Psoas muscle (tissue), 8 donors: ENCODE measurements around the gene NOLC1. TPM values are rescaled to one million over a fixed set of nuclear protein-coding genes. Genes with fewer than 3 reads are reported as not detected.
A peak's percentile ranks its signal among the peaks of the same experiment; 100 is the strongest.

Experiments
- ATAC-seq, 4 donors: fragments of 200-7000 bp; cut with Tn5 transposase; one replicate each; pipeline ENCODE4 v1.9.1; 2020; ENCODE audit warnings: moderate library complexity in 3 of 4, mild to moderate bottlenecking in 2 of 4
- DNase-seq, 2 donors: peaks; one replicate each; pipeline ENCODE4 v3.0.0-alpha.2; 2020
- H3K27ac ChIP-seq: fragments of 200-600 bp; one replicate; pipeline ENCODE4 v1.8.0; 2022
- H3K27me3 ChIP-seq, 3 donors: fragments of 200-600 bp in 1 of 3; one replicate each; pipeline versions ENCODE4 v1.6.1 to v1.8.0; 2013 to 2022; ENCODE audit warnings: low read length in 2 of 3, mild to moderate bottlenecking in 2 of 3, moderate library complexity in 1 of 3; ENCODE audit not compliant: insufficient read depth in 3 of 3
- H3K36me3 ChIP-seq, 2 donors: fragments of 200-600 bp in 1 of 2; one replicate each; pipeline versions ENCODE4 v1.6.1 to v1.8.0; 2013 to 2022; ENCODE audit warnings: low read depth in 1 of 2, mild to moderate bottlenecking in 1 of 2, moderate library complexity in 1 of 2; ENCODE audit not compliant: insufficient read depth in 1 of 2
- H3K4me1 ChIP-seq: fragments of 200-600 bp; one replicate; pipeline ENCODE4 v1.8.0; 2022
- H3K4me3 ChIP-seq: fragments of 200-600 bp; one replicate; pipeline ENCODE4 v1.8.0; 2022; ENCODE audit warnings: mild to moderate bottlenecking
- H3K9me3 ChIP-seq: fragments of 200-600 bp; one replicate; pipeline ENCODE4 v1.8.0; 2022
- CTCF ChIP-seq: fragments of 200-600 bp; IDR thresholded peaks from one replicate; pipeline ENCODE4 v1.8.0; 2022; ENCODE audit warnings: antibody characterized with exemption
- WGBS, 3 donors: extraction: QIAGEN DNeasy Blood & Tissue Kit; methylation state at CpG; one replicate each; pipeline versions ENCODE4 v1.1.6 to v1.1.7; 2013; 5-methylcytosine and 5-hydroxymethylcytosine counted together
- intact Hi-C, 2 donors: fragments of 100-400 bp; cut with DNase I; formaldehyde crosslinking; loops; one replicate each; pipeline versions ENCODE4 v1.11.0 to v1.14.2; 2022
- polyA plus RNA-seq, 3 donors: library from polyadenylated mRNA; stranded (reverse); fragments of 200-250 nt; gene quantifications; one replicate each; pipeline ENCODE4 v1.2.3, GENCODE V29; 2013
- total RNA-seq, 4 donors: library from RNA; stranded (reverse); fragmentation: NEBNext Ultra II Directional in 2 of 4; extraction: Animal tissue kit (Norgen Biotek cat#: 25700) in 2 of 4; gene quantifications; one replicate each; pipeline versions ENCODE4 v1.2.1 to v1.2.4, GENCODE V29; 2021 to 2023
- donor health status: healthy with polysubstance abuse.
- donor health status: DM: no; HTN: no; CAD: no; lungs with moderate emphysema.
- donor health status: Bipolar disorder and iron deficiency.
- donor health status: healthy.
- donor health status: DM: yes; HTN: yes; CAD: no.
- donor health status: DM: no; HTN: no; CAD: no.
- donor health status: DM: no; HTN: no; CAD: no.
- donor health status: DM: yes; HTN: yes; CAD: no.

The NOLC1 gene
- total and polyA plus RNA-seq, 7 donors, result 25.8 to 86.1 (median 57.6) TPM

GRCh38 chr10:102148275-102148674 lies 3.9 kb upstream of the NOLC1 start:
- Histone ChIP-seq H3K27ac (no peak overlapping the region), H3K4me3 (no peak overlapping the region), H3K36me3 (peaks cover 3 to 73% of the 10 kb centered on the region in 2 donors), H3K9me3 (no peaks in the 10 kb centered on the region), H3K27me3 (no peaks in the 10 kb centered on the region), H3K4me1 (peaks cover 6% of the 10 kb centered on the region)
- no peak for ATAC-seq
- no peak for TF ChIP-seq CTCF
- intact Hi-C loops, result no loop called here
- DNase-seq, result no peak
- 93 to 94% (median 94%) methylated on average over 13 of the region's 13 CpGs for WGBS, 3 donors

GRCh38 chr10:102150970-102151773 lies 1.0 kb upstream of the NOLC1 start:
- H3K27ac ChIP-seq, result peak overlapping the region; percentile 95
- H3K4me1 ChIP-seq, result peaks cover 15% of the 10 kb centered on the region
- H3K9me3 ChIP-seq, result no peaks in the 10 kb centered on the region
- WGBS, 3 donors, result 81 to 84% (median 82%) methylated on average over 3 of the region's 3 CpGs
- peaks cover 3 to 67% of the 10 kb centered on the region in 2 donors for H3K36me3 ChIP-seq
- no peaks in the 10 kb centered on the region for H3K27me3 ChIP-seq
- TF ChIP-seq CTCF, result no peak
- peak overlapping the region; percentile 82 for H3K4me3 ChIP-seq
- ATAC-seq (peak in 1 of 4 donors; percentile 2), DNase-seq (no peak)
- intact Hi-C loops, result loop anchor here (2.0 to 5.0 kb wide), 3 partner anchors 16 to 351 kb away; partner anchors contain the start of genes ACTR1A (in 1 of the 2), OGA (in 1 of the 2) and SUFU (in 1 of the 2)

- WGBS, 3 donors, result 0% methylated on average over 19 of the region's 19 CpGs
Measured at GRCh38 chr10:102152545-102152890, 329 bp downstream of the NOLC1 start.

GRCh38 chr10:102153093-102153620 lies 968 bp downstream of the NOLC1 start:
- H3K9me3 ChIP-seq, result no peaks in the 10 kb centered on the region
- peaks cover 12 to 69% of the 10 kb centered on the region in 2 donors for H3K36me3 ChIP-seq
- no peaks in the 10 kb centered on the region for H3K27me3 ChIP-seq
- DNase-seq, result no peak
- peak overlapping the region; percentile 82 for H3K4me3 ChIP-seq
- no peak for ATAC-seq
- peaks cover 15% of the 10 kb centered on the region for H3K4me1 ChIP-seq
- intact Hi-C loops, result loop anchor here (5.0 kb wide), 2 partner anchors 336 to 349 kb away; partner anchors contain the start of genes ACTR1A (in 1 of the 2), OGA (in 1 of the 2) and SUFU (in 1 of the 2)
- no peak for TF ChIP-seq CTCF
- 36 to 42% (median 40%) methylated on average over 5 of the region's 5 CpGs for WGBS, 3 donors
- H3K27ac ChIP-seq, result peak overlapping the region; percentile 95

More at GRCh38 chr10:102152545-102152890, 329 bp downstream of the NOLC1 start:
- Histone ChIP-seq H3K4me3 (peak overlapping the region; percentile 82), H3K9me3 (no peaks in the 10 kb centered on the region), H3K27ac (peak overlapping the region; percentile 95), H3K36me3 (peaks cover 7 to 69% of the 10 kb centered on the region in 2 donors), H3K4me1 (peaks cover 15% of the 10 kb centered on the region), H3K27me3 (no peaks in the 10 kb centered on the region)
- intact Hi-C loops, result loop anchor here (5.0 kb wide), 2 partner anchors 335 to 350 kb away; partner anchors contain the start of genes ACTR1A (in 1 of the 2), OGA (in 1 of the 2) and SUFU (in 1 of the 2)
- ATAC-seq (peak; percentile 7 to 49 (median 24)), DNase-seq (no peak)
- TF ChIP-seq CTCF, result no peak
